HG03066 (cell line): ENCODE measurements around the gene GNAI3.

Experiments used
- ATAC-seq: cut with Tn5 transposase; IDR thresholded peaks from one replicate; pipeline ENCODE4 v1.9.1; 2021; ENCODE audit warnings: low read depth; ENCODE audit not compliant: unreplicated experiment

Gene GNAI3

GRCh38 chr1:109622137-109622892, 73.9 kb downstream of the GNAI3 start:
- no peak for ATAC-seq

- ATAC-seq, result no peak
These were observed 74.5 kb downstream of the GNAI3 start for GRCh38 chr1:109622895-109623294.

- ATAC-seq, result no peak
These were observed 75.3 kb downstream of the GNAI3 start for GRCh38 chr1:109623601-109624161.

- ATAC-seq, result no peak
These were observed 76.0 kb downstream of the GNAI3 start for GRCh38 chr1:109624201-109625010.

GRCh38 chr1:109625176-109625575, 76.8 kb downstream of the GNAI3 start:
- no peak for ATAC-seq

- ATAC-seq, result no peak
These were observed 77.5 kb downstream of the GNAI3 start for GRCh38 chr1:109625601-109626560.

GRCh38 chr1:109626682-109627408, 78.4 kb downstream of the GNAI3 start:
- no peak for ATAC-seq

- no peak for ATAC-seq
These were observed 79.4 kb downstream of the GNAI3 start for GRCh38 chr1:109627692-109628399.

GRCh38 chr1:109628540-109629321, 80.3 kb downstream of the GNAI3 start:
- no peak for ATAC-seq

- no peak for ATAC-seq
These were observed 81.1 kb downstream of the GNAI3 start for GRCh38 chr1:109629372-109630030.

- ATAC-seq, result no peak
These were observed 81.9 kb downstream of the GNAI3 start for GRCh38 chr1:109630081-109630897.

GRCh38 chr1:109630898-109631512, 82.6 kb downstream of the GNAI3 start:
- ATAC-seq, result no peak

- ATAC-seq, result no peak
These were observed 83.4 kb downstream of the GNAI3 start for GRCh38 chr1:109631513-109632505.

GRCh38 chr1:109632671-109633346, 84.4 kb downstream of the GNAI3 start:
- no peak for ATAC-seq

GRCh38 chr1:109634292-109634691, 85.9 kb downstream of the GNAI3 start:
- ATAC-seq, result no peak
